Psoas muscle (tissue), 8 donors: Measurements from ENCODE around the gene PPBP. TPM values are rescaled to one million over a fixed set of nuclear protein-coding genes. Genes with fewer than 3 reads are reported as not detected.

Experiments
- ATAC-seq, 4 donors: fragments of 200-7000 bp; cut with Tn5 transposase; one replicate each; pipeline ENCODE4 v1.9.1; 2020; ENCODE audit warnings: moderate library complexity in 3 of 4, mild to moderate bottlenecking in 2 of 4
- DNase-seq, 2 donors: peaks; one replicate each; pipeline ENCODE4 v3.0.0-alpha.2; 2020
- H3K27ac ChIP-seq: fragments of 200-600 bp; one replicate; pipeline ENCODE4 v1.8.0; 2022
- H3K27me3 ChIP-seq, 3 donors: fragments of 200-600 bp in 1 of 3; one replicate each; pipeline versions ENCODE4 v1.6.1 to v1.8.0; 2013 to 2022; ENCODE audit warnings: low read length in 2 of 3, mild to moderate bottlenecking in 2 of 3, moderate library complexity in 1 of 3; ENCODE audit not compliant: insufficient read depth in 3 of 3
- H3K36me3 ChIP-seq, 2 donors: fragments of 200-600 bp in 1 of 2; one replicate each; pipeline versions ENCODE4 v1.6.1 to v1.8.0; 2013 to 2022; ENCODE audit warnings: low read depth in 1 of 2, mild to moderate bottlenecking in 1 of 2, moderate library complexity in 1 of 2; ENCODE audit not compliant: insufficient read depth in 1 of 2
- H3K4me1 ChIP-seq: fragments of 200-600 bp; one replicate; pipeline ENCODE4 v1.8.0; 2022
- H3K4me3 ChIP-seq: fragments of 200-600 bp; one replicate; pipeline ENCODE4 v1.8.0; 2022; ENCODE audit warnings: mild to moderate bottlenecking
- H3K9me3 ChIP-seq: fragments of 200-600 bp; one replicate; pipeline ENCODE4 v1.8.0; 2022
- CTCF ChIP-seq: fragments of 200-600 bp; IDR thresholded peaks from one replicate; pipeline ENCODE4 v1.8.0; 2022; ENCODE audit warnings: antibody characterized with exemption
- WGBS, 3 donors: extraction: QIAGEN DNeasy Blood & Tissue Kit; methylation state at CpG; one replicate each; pipeline versions ENCODE4 v1.1.6 to v1.1.7; 2013; 5-methylcytosine and 5-hydroxymethylcytosine counted together
- intact Hi-C, 2 donors: fragments of 100-400 bp; cut with DNase I; formaldehyde crosslinking; loops; one replicate each; pipeline versions ENCODE4 v1.11.0 to v1.14.2; 2022
- polyA plus RNA-seq, 3 donors: library from polyadenylated mRNA; stranded (reverse); fragments of 200-250 nt; gene quantifications; one replicate each; pipeline ENCODE4 v1.2.3, GENCODE V29; 2013
- total RNA-seq, 4 donors: library from RNA; stranded (reverse); fragmentation: NEBNext Ultra II Directional in 2 of 4; extraction: Animal tissue kit (Norgen Biotek cat#: 25700) in 2 of 4; gene quantifications; one replicate each; pipeline versions ENCODE4 v1.2.1 to v1.2.4, GENCODE V29; 2021 to 2023
- donor health status: healthy with polysubstance abuse.
- donor health status: DM: no; HTN: no; CAD: no; lungs with moderate emphysema.
- donor health status: Bipolar disorder and iron deficiency.
- donor health status: healthy.
- donor health status: DM: yes; HTN: yes; CAD: no.
- donor health status: DM: no; HTN: no; CAD: no.
- donor health status: DM: no; HTN: no; CAD: no.
- donor health status: DM: yes; HTN: yes; CAD: no.

PPBP gene
- total and polyA plus RNA-seq, 7 donors, result 0.44 to 2.5 (median 1.4) TPM; not detected in 4

GRCh38 chr4:73976217-73976616, 11.8 kb downstream of the PPBP start:
- intact Hi-C loops, result no loop called here

DNA sequence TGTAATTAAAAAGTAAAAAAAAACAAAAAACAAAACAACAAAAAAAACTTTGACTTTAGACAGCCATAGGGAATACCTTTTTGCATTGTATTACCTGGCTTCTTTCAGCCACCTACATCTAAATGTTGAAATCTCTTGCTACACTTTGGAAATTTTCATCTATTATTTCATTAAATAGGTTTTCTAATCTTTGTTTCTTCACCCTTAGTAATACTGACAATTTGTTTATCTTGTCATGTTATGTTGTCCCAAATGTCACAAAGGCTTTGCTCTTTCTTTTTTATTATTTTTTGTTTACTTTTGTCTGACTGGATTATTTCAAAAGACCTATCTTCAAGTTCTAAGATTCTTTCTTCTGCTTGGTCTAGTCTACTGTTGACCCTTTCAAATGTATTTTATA, 13.6 kb downstream of the PPBP start:
- ATAC-seq, result no peak
- Histone ChIP-seq H3K4me1 (no peaks in the 10 kb centered on the region), H3K36me3 (no peaks in the 10 kb centered on the region)

More at GRCh38 chr4:73976217-73976616, 11.8 kb downstream of the PPBP start:
- ATAC-seq (no peak), DNase-seq (no peak)
- Histone ChIP-seq H3K27me3 (no peaks in the 10 kb centered on the region), H3K4me3 (no peak overlapping the region), H3K36me3 (no peaks in the 10 kb centered on the region), H3K4me1 (no peaks in the 10 kb centered on the region), H3K27ac (no peak overlapping the region), H3K9me3 (peaks cover 9% of the 10 kb centered on the region)
- TF ChIP-seq CTCF, result no peak
- 88 to 100% (median 92%) methylated on average over 2 of the region's 2 CpGs for WGBS, 3 donors

DNA sequence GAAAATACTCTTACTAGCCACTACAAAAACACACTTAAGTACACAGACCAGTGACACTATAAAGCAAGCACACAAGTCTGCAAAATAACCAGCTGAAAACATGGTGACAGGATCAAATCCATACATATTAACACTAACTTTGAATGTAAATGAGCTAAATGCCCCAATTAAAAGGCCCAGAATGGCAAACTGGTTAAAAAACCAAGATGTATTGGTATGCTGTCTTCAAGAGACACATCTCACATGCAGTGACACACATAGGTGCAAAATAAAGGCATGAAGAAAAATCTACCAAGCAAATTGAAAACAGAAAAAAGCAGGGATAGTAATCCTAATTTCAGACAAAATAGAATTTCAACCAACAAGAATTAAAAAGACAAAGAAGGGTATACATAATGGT, 17.0 kb downstream of the PPBP start:
- H3K36me3 ChIP-seq, result no peaks in the 10 kb centered on the region
- no peaks in the 10 kb centered on the region for H3K27me3 ChIP-seq
- TF ChIP-seq CTCF, result no peak
- no peak for ATAC-seq
- no peak overlapping the region for H3K4me3 ChIP-seq
- no peak overlapping the region for H3K27ac ChIP-seq
- DNase-seq, result no peak
- intact Hi-C loops, result no loop called here
- peaks cover 9% of the 10 kb centered on the region for H3K9me3 ChIP-seq
- no peaks in the 10 kb centered on the region for H3K4me1 ChIP-seq

More for the DNA sequence above, 13.6 kb downstream of the PPBP start:
- intact Hi-C loops, result no loop called here
- Histone ChIP-seq H3K27ac (no peak overlapping the region), H3K27me3 (no peaks in the 10 kb centered on the region), H3K4me3 (no peak overlapping the region), H3K9me3 (peaks cover 9% of the 10 kb centered on the region)
- no peak for TF ChIP-seq CTCF
- DNase-seq, result no peak

- DNase-seq, result no peak
- Histone ChIP-seq H3K27me3 (no peaks in the 10 kb centered on the region), H3K9me3 (peaks cover 9% of the 10 kb centered on the region), H3K27ac (no peak overlapping the region), H3K4me3 (no peak overlapping the region), H3K36me3 (no peaks in the 10 kb centered on the region), H3K4me1 (no peaks in the 10 kb centered on the region)
- ATAC-seq, result no peak
- intact Hi-C loops, result no loop called here
- no peak for TF ChIP-seq CTCF
- 63 to 82% (median 70%) methylated on average over 1 of the region's 1 CpG for WGBS, 3 donors
These were observed 18.0 kb downstream of the PPBP start for GRCh38 chr4:73970011-73970410.

- ATAC-seq (no peak), DNase-seq (no peak)
- no peaks in the 10 kb centered on the region for H3K27me3 ChIP-seq
- no peak overlapping the region for H3K4me3 ChIP-seq
- intact Hi-C loops, result no loop called here
- TF ChIP-seq CTCF, result no peak
- H3K27ac ChIP-seq, result no peak overlapping the region
- H3K9me3 ChIP-seq, result no peaks in the 10 kb centered on the region
- H3K36me3 ChIP-seq, result no peaks in the 10 kb centered on the region
- H3K4me1 ChIP-seq, result no peaks in the 10 kb centered on the region
These were observed 20.1 kb downstream of the PPBP start for GRCh38 chr4:73967866-73968265.
